Adipose tissue (tissue), 3 donors: ENCODE measurements around the gene TLE3. TPM values are rescaled to one million over a fixed set of nuclear protein-coding genes. Genes with fewer than 3 reads are reported as not detected.

Source experiments
- H3K27ac ChIP-seq: one replicate; pipeline ENCODE4 v1.5.1; 2013; ENCODE audit warnings: low read depth, low read length
- WGBS, 3 donors: extraction: QIAGEN DNeasy Blood & Tissue Kit; methylation state at CpG; one replicate each; pipeline ENCODE4 v1.1.7; 2013; 5-methylcytosine and 5-hydroxymethylcytosine counted together
- polyA plus RNA-seq, 3 donors: library from polyadenylated mRNA; stranded (reverse); fragments of 200-250 nt; gene quantifications; one replicate each; pipeline ENCODE4 v1.2.3, GENCODE V29; 2013
- donor health status: healthy with polysubstance abuse.
- donor health status: Bipolar disorder and iron deficiency.
- donor health status: healthy.

Gene TLE3
- polyA plus RNA-seq, 3 donors = 6.0 to 34.2 (median 31.4) TPM

GRCh38 chr15:70044168-70044567 lies 53.5 kb downstream of the TLE3 start:
- 85 to 93% (median 89%) methylated on average over 3 of the region's 3 CpGs for WGBS, 3 donors

GRCh38 chr15:70043590-70043989 lies 54.1 kb downstream of the TLE3 start:
- 100% methylated on average over 1 of the region's 1 CpG for WGBS, 3 donors
- H3K27ac ChIP-seq = no peak overlapping the region

More at GRCh38 chr15:70044168-70044567, 53.5 kb downstream of the TLE3 start:
- H3K27ac ChIP-seq = no peak overlapping the region

GRCh38 chr15:70042553-70043214 lies 55.0 kb downstream of the TLE3 start:
- WGBS, 3 donors = 94 to 96% (median 95%) methylated on average over 5 of the region's 5 CpGs
- H3K27ac ChIP-seq = no peak overlapping the region

GRCh38 chr15:70039917-70040316 lies 57.8 kb downstream of the TLE3 start:
- 77 to 82% (median 80%) methylated on average over 3 of the region's 3 CpGs for WGBS, 3 donors
- no peak overlapping the region for H3K27ac ChIP-seq

GRCh38 chr15:70038730-70039392 lies 58.9 kb downstream of the TLE3 start:
- no peak overlapping the region for H3K27ac ChIP-seq
- 62 to 82% (median 72%) methylated on average over 4 of the region's 4 CpGs for WGBS, 3 donors

- WGBS, 3 donors = 93 to 97% (median 94%) methylated on average over 2 of the region's 2 CpGs
- no peak overlapping the region for H3K27ac ChIP-seq
Observed at GRCh38 chr15:70037292-70037640, 60.5 kb downstream of the TLE3 start.

GRCh38 chr15:70036585-70037291 lies 61.0 kb downstream of the TLE3 start:
- H3K27ac ChIP-seq = no peak overlapping the region
- 76 to 84% (median 83%) methylated on average over 5 of the region's 5 CpGs for WGBS, 3 donors

GRCh38 chr15:70035719-70036077 lies 62.0 kb downstream of the TLE3 start:
- no peak overlapping the region for H3K27ac ChIP-seq
- 74 to 86% (median 79%) methylated on average over 6 of the region's 6 CpGs for WGBS, 3 donors

- WGBS, 3 donors = 84 to 92% (median 89%) methylated on average over 10 of the region's 10 CpGs
- no peak overlapping the region for H3K27ac ChIP-seq
Observed at GRCh38 chr15:70035051-70035718, 62.5 kb downstream of the TLE3 start.

- H3K27ac ChIP-seq = no peak overlapping the region
- WGBS, 3 donors = 97 to 100% (median 99%) methylated on average over 7 of the region's 7 CpGs
Observed at GRCh38 chr15:70034596-70034995, 63.1 kb downstream of the TLE3 start.

- 83 to 90% (median 87%) methylated on average over 4 of the region's 4 CpGs for WGBS, 3 donors
- no peak overlapping the region for H3K27ac ChIP-seq
Observed at GRCh38 chr15:70034141-70034540, 63.6 kb downstream of the TLE3 start.

- WGBS, 3 donors = 40 to 55% (median 41%) methylated on average over 32 to 35 of the region's 35 CpGs
- no peak overlapping the region for H3K27ac ChIP-seq
Observed at GRCh38 chr15:70033529-70034140, 64.1 kb downstream of the TLE3 start.

GRCh38 chr15:70033109-70033508 lies 64.6 kb downstream of the TLE3 start:
- no peak overlapping the region for H3K27ac ChIP-seq
- 67 to 71% (median 68%) methylated on average over 10 of the region's 10 CpGs for WGBS, 3 donors

- 69 to 79% (median 73%) methylated on average over 2 of the region's 2 CpGs for WGBS, 3 donors
- H3K27ac ChIP-seq = no peak overlapping the region
Observed at GRCh38 chr15:70032509-70032908, 65.2 kb downstream of the TLE3 start.

- 94 to 98% (median 95%) methylated on average over 2 of the region's 2 CpGs for WGBS, 3 donors
- H3K27ac ChIP-seq = no peak overlapping the region
Observed at GRCh38 chr15:70031713-70032112, 66.0 kb downstream of the TLE3 start.

GRCh38 chr15:70031261-70031660 lies 66.5 kb downstream of the TLE3 start:
- H3K27ac ChIP-seq = no peak overlapping the region
- 93 to 94% (median 93%) methylated on average over 5 of the region's 5 CpGs for WGBS, 3 donors

- H3K27ac ChIP-seq = no peak overlapping the region
- WGBS, 3 donors = 96 to 99% (median 96%) methylated on average over 5 of the region's 5 CpGs
Observed at GRCh38 chr15:70030851-70031250, 66.9 kb downstream of the TLE3 start.

GRCh38 chr15:70029297-70029701 lies 68.4 kb downstream of the TLE3 start:
- no peak overlapping the region for H3K27ac ChIP-seq
- WGBS, 3 donors = 64 to 79% (median 78%) methylated on average over 3 of the region's 3 CpGs

- WGBS, 3 donors = 90 to 100% (median 95%) methylated on average over 1 of the region's 1 CpG
- H3K27ac ChIP-seq = no peak overlapping the region
Observed at GRCh38 chr15:70027518-70027917, 70.2 kb downstream of the TLE3 start.
